GM23338 (cell line): Measurements from ENCODE around the gene DOCK1. TPM values are rescaled to one million over a fixed set of nuclear protein-coding genes. Genes with fewer than 3 reads are reported as not detected.

Experiments
- ATAC-seq: fragments of 200-7000 bp; cut with Tn5 transposase; 3 replicates; pipeline ENCODE4 v1.9.1; 2020
- DNase-seq: peaks from one replicate; pipeline ENCODE4 v3.0.0-alpha.2; 2015; ENCODE audit warnings: low spot score
- H2AFZ ChIP-seq: fragments of 200-600 bp; sonication (generic); 2 replicates; pipeline ENCODE4 v1.8.0; 2016; ENCODE audit warnings: antibody characterized with exemption, mild to moderate bottlenecking, moderate library complexity
- H3F3A ChIP-seq: fragments of 200-600 bp; sonication (generic); replicated peaks from 2 replicates; pipeline ENCODE4 v1.8.0; 2017; ENCODE audit warnings: antibody characterized with exemption, mixed run types, low read depth
- H3K27ac ChIP-seq: fragments of 200-600 bp; sonication (generic); 2 replicates; pipeline ENCODE4 v1.6.1; 2016; ENCODE audit warnings: low read depth
- H3K27me3 ChIP-seq: fragments of 200-600 bp; sonication (generic); 2 replicates; pipeline ENCODE4 v1.8.0; 2016; ENCODE audit warnings: mild to moderate bottlenecking, mixed run types, moderate library complexity; ENCODE audit not compliant: insufficient read depth
- H3K36me3 ChIP-seq: fragments of 200-600 bp; sonication (generic); 2 replicates; pipeline ENCODE4 v1.8.0; 2016; ENCODE audit warnings: mild to moderate bottlenecking; ENCODE audit not compliant: insufficient read depth
- H3K4me1 ChIP-seq: fragments of 200-600 bp; sonication (generic); 2 replicates; pipeline ENCODE4 v1.8.0; 2016; ENCODE audit warnings: mild to moderate bottlenecking, moderate library complexity; ENCODE audit not compliant: insufficient read depth
- H3K4me2 ChIP-seq: fragments of 200-600 bp; sonication (generic); 2 replicates; pipeline ENCODE4 v1.7.1; 2017; ENCODE audit warnings: mixed run types
- H3K4me3 ChIP-seq: fragments of 200-600 bp; sonication (generic); 2 replicates; pipeline ENCODE4 v1.6.1; 2016; ENCODE audit warnings: mixed run types
- H3K79me2 ChIP-seq: fragments of 200-600 bp; sonication (generic); replicated peaks from 2 replicates; pipeline ENCODE4 v1.8.0; 2017; ENCODE audit warnings: mild to moderate bottlenecking; ENCODE audit not compliant: insufficient read depth
- H3K9me2 ChIP-seq: fragments of 200-600 bp; sonication (generic); 2 replicates; pipeline ENCODE4 v1.8.0; 2017; ENCODE audit not compliant: insufficient read depth
- H4K20me1 ChIP-seq: fragments of 200-600 bp; sonication (generic); replicated peaks from 2 replicates; pipeline ENCODE4 v1.8.0; 2017; ENCODE audit warnings: mild to moderate bottlenecking; ENCODE audit not compliant: insufficient read depth
- H3K27ac Mint-ChIP-seq: 2 replicates; pipeline ENCODE4 v1.8.0; 2020; ENCODE audit warnings: inconsistent platforms, mild to moderate bottlenecking, moderate library complexity, mixed read lengths
- H3K27me3 Mint-ChIP-seq: 3 replicates; pipeline ENCODE4 v1.8.0; 2022; ENCODE audit warnings: low read depth, mild to moderate bottlenecking, moderate library complexity, mixed read lengths, inconsistent platforms; ENCODE audit not compliant: insufficient read depth, poor library complexity
- H3K36me3 Mint-ChIP-seq: 3 replicates; pipeline ENCODE4 v1.8.0; 2021; ENCODE audit warnings: low read depth, mild to moderate bottlenecking, inconsistent platforms, moderate library complexity, mixed read lengths
- H3K4me1 Mint-ChIP-seq: 3 replicates; pipeline ENCODE4 v1.8.0; 2020; ENCODE audit warnings: mild to moderate bottlenecking, inconsistent platforms, mixed read lengths
- H3K4me3 Mint-ChIP-seq: 3 replicates; pipeline ENCODE4 v1.8.0; 2021; ENCODE audit warnings: moderate library complexity, mild to moderate bottlenecking, inconsistent platforms, mixed read lengths
- H3K9me3 Mint-ChIP-seq: 3 replicates; pipeline ENCODE4 v1.8.0; 2020; ENCODE audit warnings: moderate library complexity, mild to moderate bottlenecking, inconsistent platforms, mixed read lengths
- CREB1 ChIP-seq: fragments of 250-450 bp; sonication (Bioruptor Pico); IDR thresholded peaks from 2 replicates; pipeline ENCODE4 v1.5.0; 2020; ENCODE audit warnings: low read depth, mild to moderate bottlenecking, moderate library complexity
- EZH2 ChIP-seq: fragments of 200-600 bp; sonication (generic); IDR thresholded peaks from one replicate; pipeline ENCODE4 v1.8.0; 2017; ENCODE audit warnings: antibody characterized with exemption, mild to moderate bottlenecking, low read depth; ENCODE audit not compliant: unreplicated experiment
- EZH2phosphoT487 ChIP-seq: fragments of 200-600 bp; sonication (generic); IDR thresholded peaks from one replicate; pipeline ENCODE4 v1.8.1; 2018; ENCODE audit warnings: antibody characterized with exemption; ENCODE audit not compliant: unreplicated experiment
- JUNB ChIP-seq: IDR thresholded peaks from one replicate; pipeline ENCODE4 v1.6.1; 2016; ENCODE audit warnings: antibody characterized with exemption; ENCODE audit not compliant: unreplicated experiment
- NANOG ChIP-seq: IDR thresholded peaks from 2 replicates; pipeline ENCODE4 v1.6.1; 2016; ENCODE audit warnings: antibody characterized with exemption, borderline replicate concordance
- POLR2AphosphoS5 ChIP-seq: IDR thresholded peaks from 2 replicates; pipeline ENCODE4 v1.6.1; 2016; ENCODE audit warnings: antibody characterized with exemption, low read depth
- STAT1 ChIP-seq: IDR thresholded peaks from one replicate; pipeline ENCODE4 v1.6.1; 2016; ENCODE audit warnings: antibody characterized with exemption; ENCODE audit not compliant: unreplicated experiment
- ZNF114 ChIP-seq: fragments of 250-450 bp; sonication (Bioruptor Pico); IDR thresholded peaks from 2 replicates; pipeline ENCODE4 v1.5.0; 2020; ENCODE audit warnings: mild to moderate bottlenecking, moderate library complexity
- ZNF331 ChIP-seq: fragments of 250-450 bp; sonication (Bioruptor Pico); IDR thresholded peaks from 2 replicates; pipeline ENCODE4 v1.5.0; 2020; ENCODE audit warnings: low read depth, mild to moderate bottlenecking, moderate library complexity
- polyA plus RNA-seq: library from polyadenylated mRNA; unstranded; fragments of >200 nt; fragmentation: Nextera tagmentation; extraction: Ambion mirVana; gene quantifications from 2 replicates; pipeline ENCODE4 v1.2.1, GENCODE V29; 2016
- total RNA-seq: library from RNA; depleted of rRNA; stranded (reverse); fragments of >200 nt; shearing (Covaris generic); gene quantifications from 2 replicates; pipeline ENCODE4 v1.2.3, GENCODE V29; 2014
- TF ChIP-seq, protein P1 (sequence below), 2 experiments: fragments of 200-600 bp in 1 of 2; sonication (generic) in 1 of 2; conservative IDR thresholded peaks; 2 replicates each; pipeline versions ENCODE4 v1.5.1 to v1.6.1; 2016 to 2017; ENCODE audit warnings: antibody characterized with exemption in 2 of 2, low read depth in 2 of 2, mild to moderate bottlenecking in 2 of 2, moderate library complexity in 1 of 2
- TF ChIP-seq, protein P2 (sequence below): IDR thresholded peaks from 2 replicates; pipeline ENCODE4 v1.6.1; 2016; ENCODE audit warnings: antibody characterized with exemption
- TF ChIP-seq, protein P3 (sequence below): fragments of 250-450 bp; sonication (Bioruptor Pico); IDR thresholded peaks from 2 replicates; pipeline ENCODE4 v1.5.0; 2020; ENCODE audit warnings: mild to moderate bottlenecking, moderate library complexity
- TF ChIP-seq, protein P4 (sequence below): IDR thresholded peaks from one replicate; pipeline ENCODE4 v1.6.1; 2018; ENCODE audit warnings: antibody characterized with exemption; ENCODE audit not compliant: unreplicated experiment

Gene DOCK1
- total and polyA plus RNA-seq, 2 experiments from 2014 or later = 13.2 to 55.3 TPM

DNA sequence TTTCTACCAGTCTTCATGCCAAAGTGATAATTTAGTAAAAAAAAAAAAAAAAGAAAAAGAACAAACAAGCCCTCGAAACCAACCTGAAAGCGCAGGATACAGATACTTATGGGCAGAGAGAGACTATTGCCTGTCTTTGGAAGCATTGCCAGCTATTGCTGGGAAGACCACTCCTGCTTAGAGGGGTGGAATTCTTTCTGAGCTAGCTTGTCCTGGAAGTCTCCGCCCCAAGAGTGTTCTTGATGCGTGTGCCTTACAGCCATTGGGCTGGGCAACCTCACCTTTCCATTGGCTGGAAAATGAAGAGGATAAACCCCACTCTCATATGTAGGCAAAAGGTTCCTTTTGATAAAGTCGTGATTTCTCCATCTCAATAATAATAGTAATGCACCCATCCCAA lies 311.0 kb downstream of the DOCK1 start:
- H3K36me3 ChIP-seq = no peaks in the 10 kb centered on the region
- no peaks in the 10 kb centered on the region for H3F3A ChIP-seq
- peaks cover 5% of the 10 kb centered on the region; the same call in 1 of the 3 replicates for H3K9me3 Mint-ChIP-seq
- peaks cover 5% of the 10 kb centered on the region for H3K27me3 Mint-ChIP-seq
- TF ChIP-seq, protein P1, sequence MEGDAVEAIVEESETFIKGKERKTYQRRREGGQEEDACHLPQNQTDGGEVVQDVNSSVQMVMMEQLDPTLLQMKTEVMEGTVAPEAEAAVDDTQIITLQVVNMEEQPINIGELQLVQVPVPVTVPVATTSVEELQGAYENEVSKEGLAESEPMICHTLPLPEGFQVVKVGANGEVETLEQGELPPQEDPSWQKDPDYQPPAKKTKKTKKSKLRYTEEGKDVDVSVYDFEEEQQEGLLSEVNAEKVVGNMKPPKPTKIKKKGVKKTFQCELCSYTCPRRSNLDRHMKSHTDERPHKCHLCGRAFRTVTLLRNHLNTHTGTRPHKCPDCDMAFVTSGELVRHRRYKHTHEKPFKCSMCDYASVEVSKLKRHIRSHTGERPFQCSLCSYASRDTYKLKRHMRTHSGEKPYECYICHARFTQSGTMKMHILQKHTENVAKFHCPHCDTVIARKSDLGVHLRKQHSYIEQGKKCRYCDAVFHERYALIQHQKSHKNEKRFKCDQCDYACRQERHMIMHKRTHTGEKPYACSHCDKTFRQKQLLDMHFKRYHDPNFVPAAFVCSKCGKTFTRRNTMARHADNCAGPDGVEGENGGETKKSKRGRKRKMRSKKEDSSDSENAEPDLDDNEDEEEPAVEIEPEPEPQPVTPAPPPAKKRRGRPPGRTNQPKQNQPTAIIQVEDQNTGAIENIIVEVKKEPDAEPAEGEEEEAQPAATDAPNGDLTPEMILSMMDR (conservative IDR thresholded peaks at IDR 0.05; ENCODE audit: low read depth in 2 of 2) = no peak
- TF ChIP-seq, protein P2, sequence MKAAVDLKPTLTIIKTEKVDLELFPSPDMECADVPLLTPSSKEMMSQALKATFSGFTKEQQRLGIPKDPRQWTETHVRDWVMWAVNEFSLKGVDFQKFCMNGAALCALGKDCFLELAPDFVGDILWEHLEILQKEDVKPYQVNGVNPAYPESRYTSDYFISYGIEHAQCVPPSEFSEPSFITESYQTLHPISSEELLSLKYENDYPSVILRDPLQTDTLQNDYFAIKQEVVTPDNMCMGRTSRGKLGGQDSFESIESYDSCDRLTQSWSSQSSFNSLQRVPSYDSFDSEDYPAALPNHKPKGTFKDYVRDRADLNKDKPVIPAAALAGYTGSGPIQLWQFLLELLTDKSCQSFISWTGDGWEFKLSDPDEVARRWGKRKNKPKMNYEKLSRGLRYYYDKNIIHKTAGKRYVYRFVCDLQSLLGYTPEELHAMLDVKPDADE = no peak
- TF ChIP-seq ZNF114 (CRISPR knock-in tag) = no peak
- TF ChIP-seq STAT1 = no peak
- TF ChIP-seq JUNB = no peak
- no peak for TF ChIP-seq POLR2AphosphoS5
- no peak for TF ChIP-seq EZH2phosphoT487
- TF ChIP-seq, protein P3, sequence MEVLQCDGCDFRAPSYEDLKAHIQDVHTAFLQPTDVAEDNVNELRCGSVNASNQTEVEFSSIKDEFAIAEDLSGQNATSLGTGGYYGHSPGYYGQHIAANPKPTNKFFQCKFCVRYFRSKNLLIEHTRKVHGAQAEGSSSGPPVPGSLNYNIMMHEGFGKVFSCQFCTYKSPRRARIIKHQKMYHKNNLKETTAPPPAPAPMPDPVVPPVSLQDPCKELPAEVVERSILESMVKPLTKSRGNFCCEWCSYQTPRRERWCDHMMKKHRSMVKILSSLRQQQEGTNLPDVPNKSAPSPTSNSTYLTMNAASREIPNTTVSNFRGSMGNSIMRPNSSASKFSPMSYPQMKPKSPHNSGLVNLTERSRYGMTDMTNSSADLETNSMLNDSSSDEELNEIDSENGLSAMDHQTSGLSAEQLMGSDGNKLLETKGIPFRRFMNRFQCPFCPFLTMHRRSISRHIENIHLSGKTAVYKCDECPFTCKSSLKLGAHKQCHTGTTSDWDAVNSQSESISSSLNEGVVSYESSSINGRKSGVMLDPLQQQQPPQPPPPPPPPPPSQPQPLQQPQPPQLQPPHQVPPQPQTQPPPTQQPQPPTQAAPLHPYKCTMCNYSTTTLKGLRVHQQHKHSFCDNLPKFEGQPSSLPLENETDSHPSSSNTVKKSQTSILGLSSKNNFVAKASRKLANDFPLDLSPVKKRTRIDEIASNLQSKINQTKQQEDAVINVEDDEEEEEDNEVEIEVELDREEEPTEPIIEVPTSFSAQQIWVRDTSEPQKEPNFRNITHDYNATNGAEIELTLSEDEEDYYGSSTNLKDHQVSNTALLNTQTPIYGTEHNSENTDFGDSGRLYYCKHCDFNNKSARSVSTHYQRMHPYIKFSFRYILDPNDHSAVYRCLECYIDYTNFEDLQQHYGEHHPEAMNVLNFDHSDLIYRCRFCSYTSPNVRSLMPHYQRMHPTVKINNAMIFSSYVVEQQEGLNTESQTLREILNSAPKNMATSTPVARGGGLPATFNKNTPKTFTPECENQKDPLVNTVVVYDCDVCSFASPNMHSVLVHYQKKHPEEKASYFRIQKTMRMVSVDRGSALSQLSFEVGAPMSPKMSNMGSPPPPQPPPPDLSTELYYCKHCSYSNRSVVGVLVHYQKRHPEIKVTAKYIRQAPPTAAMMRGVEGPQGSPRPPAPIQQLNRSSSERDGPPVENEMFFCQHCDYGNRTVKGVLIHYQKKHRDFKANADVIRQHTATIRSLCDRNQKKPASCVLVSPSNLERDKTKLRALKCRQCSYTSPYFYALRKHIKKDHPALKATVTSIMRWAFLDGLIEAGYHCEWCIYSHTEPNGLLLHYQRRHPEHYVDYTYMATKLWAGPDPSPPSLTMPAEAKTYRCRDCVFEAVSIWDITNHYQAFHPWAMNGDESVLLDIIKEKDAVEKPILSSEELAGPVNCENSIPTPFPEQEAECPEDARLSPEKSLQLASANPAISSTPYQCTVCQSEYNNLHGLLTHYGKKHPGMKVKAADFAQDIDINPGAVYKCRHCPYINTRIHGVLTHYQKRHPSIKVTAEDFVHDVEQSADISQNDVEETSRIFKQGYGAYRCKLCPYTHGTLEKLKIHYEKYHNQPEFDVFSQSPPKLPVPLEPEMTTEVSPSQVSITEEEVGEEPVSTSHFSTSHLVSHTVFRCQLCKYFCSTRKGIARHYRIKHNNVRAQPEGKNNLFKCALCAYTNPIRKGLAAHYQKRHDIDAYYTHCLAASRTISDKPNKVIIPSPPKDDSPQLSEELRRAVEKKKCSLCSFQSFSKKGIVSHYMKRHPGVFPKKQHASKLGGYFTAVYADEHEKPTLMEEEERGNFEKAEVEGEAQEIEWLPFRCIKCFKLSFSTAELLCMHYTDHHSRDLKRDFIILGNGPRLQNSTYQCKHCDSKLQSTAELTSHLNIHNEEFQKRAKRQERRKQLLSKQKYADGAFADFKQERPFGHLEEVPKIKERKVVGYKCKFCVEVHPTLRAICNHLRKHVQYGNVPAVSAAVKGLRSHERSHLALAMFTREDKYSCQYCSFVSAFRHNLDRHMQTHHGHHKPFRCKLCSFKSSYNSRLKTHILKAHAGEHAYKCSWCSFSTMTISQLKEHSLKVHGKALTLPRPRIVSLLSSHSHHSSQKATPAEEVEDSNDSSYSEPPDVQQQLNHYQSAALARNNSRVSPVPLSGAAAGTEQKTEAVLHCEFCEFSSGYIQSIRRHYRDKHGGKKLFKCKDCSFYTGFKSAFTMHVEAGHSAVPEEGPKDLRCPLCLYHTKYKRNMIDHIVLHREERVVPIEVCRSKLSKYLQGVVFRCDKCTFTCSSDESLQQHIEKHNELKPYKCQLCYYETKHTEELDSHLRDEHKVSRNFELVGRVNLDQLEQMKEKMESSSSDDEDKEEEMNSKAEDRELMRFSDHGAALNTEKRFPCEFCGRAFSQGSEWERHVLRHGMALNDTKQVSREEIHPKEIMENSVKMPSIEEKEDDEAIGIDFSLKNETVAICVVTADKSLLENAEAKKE (CRISPR knock-in tag) = no peak
- no peak for TF ChIP-seq ZNF331
- no peak for TF ChIP-seq EZH2
- TF ChIP-seq, protein P4, sequence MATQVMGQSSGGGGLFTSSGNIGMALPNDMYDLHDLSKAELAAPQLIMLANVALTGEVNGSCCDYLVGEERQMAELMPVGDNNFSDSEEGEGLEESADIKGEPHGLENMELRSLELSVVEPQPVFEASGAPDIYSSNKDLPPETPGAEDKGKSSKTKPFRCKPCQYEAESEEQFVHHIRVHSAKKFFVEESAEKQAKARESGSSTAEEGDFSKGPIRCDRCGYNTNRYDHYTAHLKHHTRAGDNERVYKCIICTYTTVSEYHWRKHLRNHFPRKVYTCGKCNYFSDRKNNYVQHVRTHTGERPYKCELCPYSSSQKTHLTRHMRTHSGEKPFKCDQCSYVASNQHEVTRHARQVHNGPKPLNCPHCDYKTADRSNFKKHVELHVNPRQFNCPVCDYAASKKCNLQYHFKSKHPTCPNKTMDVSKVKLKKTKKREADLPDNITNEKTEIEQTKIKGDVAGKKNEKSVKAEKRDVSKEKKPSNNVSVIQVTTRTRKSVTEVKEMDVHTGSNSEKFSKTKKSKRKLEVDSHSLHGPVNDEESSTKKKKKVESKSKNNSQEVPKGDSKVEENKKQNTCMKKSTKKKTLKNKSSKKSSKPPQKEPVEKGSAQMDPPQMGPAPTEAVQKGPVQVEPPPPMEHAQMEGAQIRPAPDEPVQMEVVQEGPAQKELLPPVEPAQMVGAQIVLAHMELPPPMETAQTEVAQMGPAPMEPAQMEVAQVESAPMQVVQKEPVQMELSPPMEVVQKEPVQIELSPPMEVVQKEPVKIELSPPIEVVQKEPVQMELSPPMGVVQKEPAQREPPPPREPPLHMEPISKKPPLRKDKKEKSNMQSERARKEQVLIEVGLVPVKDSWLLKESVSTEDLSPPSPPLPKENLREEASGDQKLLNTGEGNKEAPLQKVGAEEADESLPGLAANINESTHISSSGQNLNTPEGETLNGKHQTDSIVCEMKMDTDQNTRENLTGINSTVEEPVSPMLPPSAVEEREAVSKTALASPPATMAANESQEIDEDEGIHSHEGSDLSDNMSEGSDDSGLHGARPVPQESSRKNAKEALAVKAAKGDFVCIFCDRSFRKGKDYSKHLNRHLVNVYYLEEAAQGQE = no peak
- no peak for TF ChIP-seq CREB1 (CRISPR knock-in tag)
- no peak for TF ChIP-seq NANOG
- peak overlapping the region; percentile 48 for H3K4me3 Mint-ChIP-seq
- peak; percentile 79 for ATAC-seq
- H3K4me3 ChIP-seq = no peak overlapping the region
- DNase-seq = peak; percentile 27
- 0 out of 2 replicates have a peak, but pooled peaks cover 14% of the 10 kb centered on the region for H3K9me2 ChIP-seq
- H3K36me3 Mint-ChIP-seq = peaks cover 10% of the 10 kb centered on the region
- H3K4me2 ChIP-seq = peak overlapping the region; percentile 24; the same call in 1 of the 2 replicates
- H3K27me3 ChIP-seq = no peaks in the 10 kb centered on the region
- H3K79me2 ChIP-seq = no peaks in the 10 kb centered on the region
- H4K20me1 ChIP-seq = no peaks in the 10 kb centered on the region
- peaks cover 33% of the 10 kb centered on the region for H3K4me1 ChIP-seq
- peak overlapping the region; percentile 75 for H3K27ac Mint-ChIP-seq
- no peak overlapping the region for H2AFZ ChIP-seq
- peaks cover 34% of the 10 kb centered on the region for H3K4me1 Mint-ChIP-seq
- H3K27ac ChIP-seq = peak overlapping the region; percentile 73; the same call in 1 of the 2 replicates
